IPS-18a (cell line): Measurements from ENCODE around the gene TMCC3.

Experiments used
- H3K27ac ChIP-seq: one replicate; pipeline ENCODE4 v1.5.1; 2013; ENCODE audit warnings: low read length
- H3K27me3 ChIP-seq: one replicate; pipeline ENCODE4 v1.6.1; 2013; ENCODE audit warnings: mild to moderate bottlenecking, low read length; ENCODE audit not compliant: control insufficient read depth, insufficient read depth
- H3K36me3 ChIP-seq: one replicate; pipeline ENCODE4 v1.6.1; 2013; ENCODE audit warnings: low read depth, low read length; ENCODE audit not compliant: control insufficient read depth
- H3K4me1 ChIP-seq: one replicate; pipeline ENCODE4 v1.6.1; 2013; ENCODE audit warnings: low read depth, low read length; ENCODE audit not compliant: control insufficient read depth
- H3K4me3 ChIP-seq: one replicate; pipeline ENCODE4 v1.5.1; 2013; ENCODE audit warnings: low read length
- H3K9ac ChIP-seq: one replicate; pipeline ENCODE4 v1.6.1; 2013; ENCODE audit warnings: mild to moderate bottlenecking, low read length, moderate library complexity
- H3K9me3 ChIP-seq: one replicate; pipeline ENCODE4 v1.6.1; 2013; ENCODE audit warnings: low read depth, low read length; ENCODE audit not compliant: control insufficient read depth

The TMCC3 gene

DNA sequence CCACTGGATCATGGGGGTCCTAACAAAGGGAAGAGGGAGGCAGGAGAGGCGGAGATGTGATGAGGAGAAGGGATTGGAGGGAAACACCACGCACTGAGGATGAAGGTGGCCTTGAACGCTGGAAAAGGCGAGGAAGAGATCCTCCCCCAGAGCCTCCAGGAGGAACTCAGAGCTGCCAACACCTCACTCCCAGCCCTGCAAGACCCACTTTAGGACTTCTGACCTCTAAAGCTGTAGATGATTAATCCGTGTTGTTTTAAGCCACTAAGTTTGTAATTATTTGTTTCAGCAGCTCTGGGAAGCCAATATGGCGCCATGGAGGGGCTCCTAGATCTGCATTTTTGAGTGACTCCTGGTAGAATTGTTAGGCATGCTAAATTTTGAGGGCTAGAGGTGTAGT is 116.1 kb downstream of the TMCC3 start:
- Histone ChIP-seq H3K4me1 (no peaks in the 10 kb centered on the region), H3K9ac (no peak overlapping the region), H3K27me3 (no peaks in the 10 kb centered on the region), H3K27ac (no peak overlapping the region), H3K4me3 (no peak overlapping the region), H3K9me3 (no peaks in the 10 kb centered on the region), H3K36me3 (no peaks in the 10 kb centered on the region)

DNA sequence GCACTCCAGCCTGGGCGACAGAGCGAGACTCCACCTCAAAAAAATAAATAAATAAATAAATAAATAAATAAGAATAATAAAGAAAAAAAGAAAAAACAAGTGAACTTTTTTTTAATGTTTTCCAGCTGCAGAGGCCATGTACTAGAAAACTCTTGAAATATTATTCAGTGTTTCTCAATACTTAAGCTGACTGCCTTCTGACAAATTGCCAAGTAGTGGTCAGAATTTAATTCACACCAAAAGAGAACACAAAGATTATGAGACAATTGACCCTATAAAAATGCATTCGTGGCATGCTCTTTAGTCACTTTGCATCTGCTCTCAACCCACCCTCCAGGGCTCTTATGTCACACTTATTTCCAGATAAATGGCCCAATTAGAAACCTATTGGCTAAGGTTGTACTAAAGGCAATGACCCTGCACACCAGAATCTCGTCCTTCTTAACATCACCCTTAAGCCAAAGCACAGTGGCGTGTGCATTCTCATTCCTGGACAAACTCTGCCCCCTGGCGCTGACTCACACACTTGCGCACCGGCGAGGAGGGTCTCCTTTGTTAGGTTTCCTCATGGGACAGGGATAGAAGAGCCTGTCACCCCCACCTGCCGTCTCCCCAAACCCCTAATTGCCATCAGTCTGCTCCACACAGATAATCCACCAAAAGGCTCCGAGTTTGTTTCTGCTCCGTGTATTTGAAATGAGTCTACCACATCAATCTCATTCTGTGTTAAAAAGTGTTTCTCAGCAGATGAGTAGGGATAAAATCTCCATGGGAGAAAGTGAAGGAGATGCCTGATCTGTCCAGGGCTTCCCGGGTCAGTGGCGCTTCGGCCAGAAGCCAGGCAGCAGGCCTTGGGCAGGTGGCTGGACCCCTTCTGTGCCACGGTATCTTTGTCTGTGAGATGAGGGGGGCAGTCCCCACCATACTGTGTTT is 117.6 kb downstream of the TMCC3 start:
- Histone ChIP-seq H3K4me3 (no peak overlapping the region), H3K27me3 (no peaks in the 10 kb centered on the region), H3K9ac (no peak overlapping the region), H3K36me3 (no peaks in the 10 kb centered on the region), H3K27ac (no peak overlapping the region), H3K9me3 (no peaks in the 10 kb centered on the region), H3K4me1 (no peaks in the 10 kb centered on the region)

DNA sequence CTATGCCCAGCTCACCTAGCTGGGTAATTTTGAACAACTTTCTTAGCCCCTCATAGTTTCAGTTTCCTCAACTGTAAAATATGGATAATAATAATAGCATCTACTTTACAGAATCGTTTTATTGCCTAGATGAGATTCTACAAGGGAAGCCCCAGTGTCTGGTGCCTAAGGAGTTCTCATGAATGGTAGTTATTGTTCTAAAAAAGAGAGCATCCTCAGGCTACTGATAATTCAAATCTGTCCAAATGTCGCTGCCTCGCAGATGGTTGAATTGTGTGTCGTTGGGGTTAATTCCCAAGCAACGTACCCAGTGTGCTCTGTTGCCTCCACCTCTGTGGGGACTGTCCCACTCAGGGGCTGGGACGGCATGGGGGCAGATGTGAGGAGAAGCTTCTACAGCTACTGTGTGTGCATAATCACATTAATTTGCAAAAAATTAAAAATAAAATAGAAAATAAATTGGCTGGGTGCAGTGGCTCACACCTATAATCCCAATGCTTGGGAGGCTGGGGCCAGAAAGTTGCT is 119.1 kb downstream of the TMCC3 start:
- Histone ChIP-seq H3K4me3 (no peak overlapping the region), H3K9ac (no peak overlapping the region)

DNA sequence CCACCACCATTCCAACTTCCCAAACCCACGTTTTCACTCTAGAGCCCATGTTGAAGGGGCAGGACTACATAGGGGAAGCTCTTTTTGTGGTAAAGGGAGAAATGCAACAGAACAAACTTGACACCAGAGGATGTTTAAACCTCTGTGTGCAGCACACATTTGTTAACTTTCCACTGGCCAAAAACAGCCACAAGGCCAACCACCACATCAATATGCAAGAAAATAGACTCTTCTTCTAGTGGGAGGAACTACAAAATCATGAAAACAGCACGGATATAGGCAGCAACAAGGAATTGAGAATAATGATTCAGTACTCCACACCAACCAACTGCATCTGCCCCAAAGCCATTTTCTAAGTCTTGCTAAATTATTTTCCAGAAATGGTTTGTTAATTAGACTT is 124.4 kb downstream of the TMCC3 start:
- Histone ChIP-seq H3K9ac (no peak overlapping the region), H3K9me3 (no peaks in the 10 kb centered on the region), H3K27ac (no peak overlapping the region)

More for the DNA sequence above, 119.1 kb downstream of the TMCC3 start:
- H3K9me3 ChIP-seq: no peaks in the 10 kb centered on the region
- H3K27ac ChIP-seq: no peak overlapping the region
- no peaks in the 10 kb centered on the region for H3K27me3 ChIP-seq
- H3K4me1 ChIP-seq: no peaks in the 10 kb centered on the region
- no peaks in the 10 kb centered on the region for H3K36me3 ChIP-seq

More for the DNA sequence above, 124.4 kb downstream of the TMCC3 start:
- H3K4me1 ChIP-seq: peaks cover 6% of the 10 kb centered on the region
- H3K27me3 ChIP-seq: no peaks in the 10 kb centered on the region
- H3K36me3 ChIP-seq: no peaks in the 10 kb centered on the region
- no peak overlapping the region for H3K4me3 ChIP-seq
